H9 (cell line): ENCODE measurements around the gene LRRC8A. TPM values are rescaled to one million over a fixed set of nuclear protein-coding genes. Genes with fewer than 3 reads are reported as not detected.

ENCODE experiments used
- DNase-seq: peaks from one replicate; pipeline ENCODE4 v3.0.0-alpha.2; 2017
- H2AFZ ChIP-seq: one replicate; pipeline ENCODE4 v1.6.1; 2013; ENCODE audit warnings: mild to moderate bottlenecking, low read length, control low read depth, moderate library complexity
- H2AK5ac ChIP-seq: 2 replicates; pipeline ENCODE4 v1.6.1; 2013; ENCODE audit warnings: low read length, control low read depth, mixed read lengths; ENCODE audit not compliant: insufficient read length
- H2BK120ac ChIP-seq: one replicate; pipeline ENCODE4 v1.6.1; 2013; ENCODE audit warnings: low read depth, mild to moderate bottlenecking, low read length, control low read depth, inconsistent platforms; ENCODE audit not compliant: poor library complexity, severe bottlenecking
- H2BK12ac ChIP-seq: 2 replicates; pipeline ENCODE4 v1.6.1; 2013; ENCODE audit warnings: low read length, control low read depth, mixed read lengths, low read depth; ENCODE audit not compliant: insufficient read length
- H2BK15ac ChIP-seq: 2 replicates; pipeline ENCODE4 v1.6.1; 2013; ENCODE audit warnings: low read depth, low read length, control low read depth
- H2BK20ac ChIP-seq: one replicate; pipeline ENCODE4 v1.6.1; 2013; ENCODE audit warnings: low read depth, mild to moderate bottlenecking, low read length, control low read depth, inconsistent platforms; ENCODE audit not compliant: poor library complexity, severe bottlenecking
- H2BK5ac ChIP-seq: 2 replicates; pipeline ENCODE4 v1.6.1; 2013; ENCODE audit warnings: low read length, control low read depth, mixed read lengths; ENCODE audit not compliant: insufficient read length
- H3K14ac ChIP-seq: 2 replicates; pipeline ENCODE4 v1.6.1; 2013; ENCODE audit warnings: low read length, control low read depth; ENCODE audit not compliant: insufficient read depth
- H3K18ac ChIP-seq: 2 replicates; pipeline ENCODE4 v1.6.1; 2013; ENCODE audit warnings: low read depth, mild to moderate bottlenecking, mixed read lengths, low read length, control low read depth; ENCODE audit not compliant: insufficient read length
- H3K23ac ChIP-seq: 2 replicates; pipeline ENCODE4 v1.6.1; 2013; ENCODE audit warnings: low read length, control low read depth, mixed read lengths, low read depth; ENCODE audit not compliant: insufficient read length
- H3K23me2 ChIP-seq: 2 replicates; pipeline ENCODE4 v1.6.1; 2013; ENCODE audit warnings: low read depth, mild to moderate bottlenecking, mixed read lengths, low read length, control low read depth; ENCODE audit not compliant: insufficient read length, poor library complexity, severe bottlenecking
- H3K27ac ChIP-seq: 2 replicates; pipeline ENCODE4 v1.5.1; 2013; ENCODE audit warnings: low read length, control low read depth, mixed read lengths, low read depth; ENCODE audit not compliant: insufficient read length
- H3K27me3 ChIP-seq: 2 replicates; pipeline ENCODE4 v1.6.1; 2013; ENCODE audit warnings: low read length, control low read depth, inconsistent platforms; ENCODE audit not compliant: insufficient read depth
- H3K4ac ChIP-seq: 2 replicates; pipeline ENCODE4 v1.6.1; 2013; ENCODE audit warnings: low read depth, mild to moderate bottlenecking, control low read depth, inconsistent platforms, low read length, moderate library complexity
- H3K4me1 ChIP-seq: 2 replicates; pipeline ENCODE4 v1.6.1; 2013; ENCODE audit warnings: low read length, control low read depth, inconsistent platforms; ENCODE audit not compliant: insufficient read depth
- H3K4me2 ChIP-seq: 2 replicates; pipeline ENCODE4 v1.6.1; 2013; ENCODE audit warnings: low read length, control low read depth, mixed read lengths; ENCODE audit not compliant: insufficient read length, insufficient read depth
- H3K56ac ChIP-seq: 2 replicates; pipeline ENCODE4 v1.6.1; 2013; ENCODE audit warnings: low read depth, mild to moderate bottlenecking, mixed read lengths, low read length, control low read depth; ENCODE audit not compliant: insufficient read length
- H3K79me1 ChIP-seq: 2 replicates; pipeline ENCODE4 v1.6.1; 2013; ENCODE audit warnings: low read depth, mild to moderate bottlenecking, moderate library complexity, low read length, control low read depth, inconsistent platforms; ENCODE audit not compliant: insufficient read depth, poor library complexity, severe bottlenecking
- H3K79me2 ChIP-seq: 2 replicates; pipeline ENCODE4 v1.6.1; 2013; ENCODE audit warnings: low read length, control low read depth, inconsistent platforms; ENCODE audit not compliant: insufficient read depth
- H3K9ac ChIP-seq: 2 replicates; pipeline ENCODE4 v1.6.1; 2013; ENCODE audit warnings: low read length, control low read depth, mixed read lengths; ENCODE audit not compliant: insufficient read length; ENCODE audit errors: extremely low read depth
- H3K9me3 ChIP-seq: one replicate; pipeline ENCODE4 v1.6.1; 2013; ENCODE audit warnings: low read depth, low read length, inconsistent platforms; ENCODE audit not compliant: control insufficient read depth
- H3T11ph ChIP-seq: one replicate; pipeline ENCODE4 v1.6.1; 2013; ENCODE audit warnings: mild to moderate bottlenecking, low read length, control low read depth, inconsistent platforms
- H4K20me1 ChIP-seq: one replicate; pipeline ENCODE4 v1.6.1; 2013; ENCODE audit not compliant: control insufficient read depth, insufficient read length, insufficient read depth
- H4K5ac ChIP-seq: 2 replicates; pipeline ENCODE4 v1.6.1; 2013; ENCODE audit warnings: low read depth, mild to moderate bottlenecking, mixed read lengths, low read length, control low read depth; ENCODE audit not compliant: insufficient read length
- H4K8ac ChIP-seq: replicated peaks from 2 replicates; pipeline ENCODE4 v1.6.1; 2013; ENCODE audit warnings: low read length, control low read depth, mixed read lengths, low read depth; ENCODE audit not compliant: insufficient read length
- H4K91ac ChIP-seq: 2 replicates; pipeline ENCODE4 v1.6.1; 2013; ENCODE audit warnings: low read depth, mild to moderate bottlenecking, moderate library complexity, mixed read lengths, low read length, control low read depth; ENCODE audit not compliant: insufficient read length
- H3K27ac Mint-ChIP-seq, 3 experiments: 2 replicates in 2 of 3; 3 replicates in 1 of 3; pipeline ENCODE4 v1.8.0; 2020 to 2021; ENCODE audit warnings: mixed read lengths in 3 of 3, mild to moderate bottlenecking in 1 of 3, moderate library complexity in 1 of 3
- H3K27me3 Mint-ChIP-seq: 2 replicates; pipeline ENCODE4 v1.8.0; 2021; ENCODE audit warnings: low read depth, mild to moderate bottlenecking, moderate library complexity, mixed read lengths
- H3K36me3 Mint-ChIP-seq, 3 experiments: 2 replicates in 2 of 3; 3 replicates in 1 of 3; pipeline ENCODE4 v1.8.0; 2020 to 2021; ENCODE audit warnings: low read depth in 3 of 3, mixed read lengths in 3 of 3; ENCODE audit not compliant: insufficient read depth in 1 of 3
- H3K4me1 Mint-ChIP-seq, 2 experiments: 2 replicates each; pipeline ENCODE4 v1.8.0; 2020; ENCODE audit warnings: mixed read lengths in 2 of 2
- H3K4me3 Mint-ChIP-seq, 2 experiments: 2 replicates in 1 of 2; 3 replicates in 1 of 2; pipeline ENCODE4 v1.8.0; 2020 to 2021; ENCODE audit warnings: mild to moderate bottlenecking in 2 of 2, mixed read lengths in 2 of 2, moderate library complexity in 1 of 2
- H3K9me3 Mint-ChIP-seq, 2 experiments: 2 replicates in 1 of 2; 3 replicates in 1 of 2; pipeline ENCODE4 v1.8.0; 2020; ENCODE audit warnings: mild to moderate bottlenecking in 2 of 2, mixed read lengths in 2 of 2, moderate library complexity in 1 of 2
- WGBS: extraction: QIAGEN DNeasy Blood & Tissue Kit; methylation state at CpG from one replicate; pipeline ENCODE4 v1.1.7; 2013; ENCODE audit warnings: missing lambda C conversion rate, low lambda C conversion rate, mixed read lengths; ENCODE audit not compliant: insufficient read length; ENCODE audit errors: extremely low coverage; 5-methylcytosine and 5-hydroxymethylcytosine counted together
- total RNA-seq: library from RNA; stranded (reverse); gene quantifications from 2 replicates; pipeline ENCODE4 v1.2.1, GENCODE V29; 2021
- TF ChIP-seq, protein P1 (sequence below): fragments of 200-600 bp; sonication (generic); conservative IDR thresholded peaks from 3 replicates; pipeline ENCODE4 v1.8.0; 2021; ENCODE audit warnings: antibody characterized with exemption, mild to moderate bottlenecking

Gene LRRC8A
- total RNA-seq, 1 experiment from 2014 or later: 76.0 TPM

DNA sequence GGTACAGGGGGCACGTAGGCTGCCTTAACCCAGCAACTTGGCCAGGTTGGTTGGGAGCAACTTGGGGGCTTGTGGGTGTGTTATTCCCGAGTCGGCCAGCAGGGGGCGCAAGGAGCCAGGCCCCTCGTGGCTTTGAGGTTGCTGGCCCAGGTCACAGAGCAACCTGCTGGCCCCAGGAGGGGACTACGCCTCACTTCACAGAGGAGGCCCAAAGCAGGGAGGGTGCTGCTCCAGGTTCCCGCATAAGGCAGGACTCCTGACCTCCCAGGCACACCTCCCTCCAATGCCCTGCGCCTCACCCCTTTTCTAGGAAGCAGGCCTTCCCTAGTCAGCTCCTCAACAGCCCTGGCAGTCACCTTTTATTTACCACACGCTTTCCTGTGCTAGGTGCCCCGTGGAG is 18.3 kb upstream of the LRRC8A start:
- Histone ChIP-seq H3K23ac (no peak overlapping the region), H3K14ac (no peak overlapping the region), H3K27me3 (no peaks in the 10 kb centered on the region), H3T11ph (no peak overlapping the region), H3K23me2 (no peaks in the 10 kb centered on the region), H2BK20ac (no peak overlapping the region), H2BK5ac (no peak overlapping the region), H3K27ac (no peak overlapping the region), H4K5ac (no peak overlapping the region), H3K4ac (no peak overlapping the region), H4K8ac (no peak overlapping the region), H2AK5ac (no peak overlapping the region), H2BK12ac (no peak overlapping the region), H4K20me1 (peaks cover 4% of the 10 kb centered on the region), H2AFZ (no peak overlapping the region), H3K18ac (no peak overlapping the region), H3K9me3 (no peaks in the 10 kb centered on the region), H3K4me2 (no peak overlapping the region), H4K91ac (no peak overlapping the region), H3K4me1 (no peaks in the 10 kb centered on the region), H2BK120ac (no peak overlapping the region), H3K79me1 (no peaks in the 10 kb centered on the region), H2BK15ac (no peak overlapping the region), H3K56ac (no peak overlapping the region), H3K79me2 (no peaks in the 10 kb centered on the region; the same call in 1 of the 2 replicates), H3K9ac (no peak overlapping the region)
- H3K27me3 Mint-ChIP-seq: no peaks in the 10 kb centered on the region
- no peaks in the 10 kb centered on the region for H3K9me3 Mint-ChIP-seq
- no CpG with 5 or more reads among the region's 10 CpGs for whole genome bisulfite sequencing
- H3K4me1 Mint-ChIP-seq: peaks cover 19 to 22% of the 10 kb centered on the region in 2 experiments
- TF ChIP-seq, protein P1, sequence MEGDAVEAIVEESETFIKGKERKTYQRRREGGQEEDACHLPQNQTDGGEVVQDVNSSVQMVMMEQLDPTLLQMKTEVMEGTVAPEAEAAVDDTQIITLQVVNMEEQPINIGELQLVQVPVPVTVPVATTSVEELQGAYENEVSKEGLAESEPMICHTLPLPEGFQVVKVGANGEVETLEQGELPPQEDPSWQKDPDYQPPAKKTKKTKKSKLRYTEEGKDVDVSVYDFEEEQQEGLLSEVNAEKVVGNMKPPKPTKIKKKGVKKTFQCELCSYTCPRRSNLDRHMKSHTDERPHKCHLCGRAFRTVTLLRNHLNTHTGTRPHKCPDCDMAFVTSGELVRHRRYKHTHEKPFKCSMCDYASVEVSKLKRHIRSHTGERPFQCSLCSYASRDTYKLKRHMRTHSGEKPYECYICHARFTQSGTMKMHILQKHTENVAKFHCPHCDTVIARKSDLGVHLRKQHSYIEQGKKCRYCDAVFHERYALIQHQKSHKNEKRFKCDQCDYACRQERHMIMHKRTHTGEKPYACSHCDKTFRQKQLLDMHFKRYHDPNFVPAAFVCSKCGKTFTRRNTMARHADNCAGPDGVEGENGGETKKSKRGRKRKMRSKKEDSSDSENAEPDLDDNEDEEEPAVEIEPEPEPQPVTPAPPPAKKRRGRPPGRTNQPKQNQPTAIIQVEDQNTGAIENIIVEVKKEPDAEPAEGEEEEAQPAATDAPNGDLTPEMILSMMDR: peak; percentile 98
- DNase-seq: peak; percentile 94
- H3K27ac Mint-ChIP-seq: peak overlapping the region in 2 of 3 experiments; percentile 60 to 73; a peak in 3 of 7 replicates
- no peak overlapping the region; a peak in 2 of 5 replicates for H3K4me3 Mint-ChIP-seq
- no peaks in the 10 kb centered on the region; a peak in 3 of 7 replicates for H3K36me3 Mint-ChIP-seq
